Fibroblast of lung (primary cell): ENCODE results near the gene CNMD. TPM values are rescaled to one million over a fixed set of nuclear protein-coding genes. Genes with fewer than 3 reads are reported as not detected.

ENCODE experiments used
- DNase-seq, 2 donors: peaks; one replicate each; pipeline versions ENCODE4 v3.0.0 to v3.0.0-alpha.2; 2010; ENCODE audit warnings: low read depth in 2 of 2
- H2AFZ ChIP-seq: 2 replicates; pipeline ENCODE4 v1.5.1; 2012; ENCODE audit warnings: low read length, control low read depth, inconsistent platforms
- H3K27ac ChIP-seq: 2 replicates; pipeline ENCODE4 v1.5.1; 2011; ENCODE audit warnings: low read length, control low read depth; ENCODE audit not compliant: insufficient read depth
- H3K27me3 ChIP-seq: 2 replicates; pipeline ENCODE4 v1.5.1; 2011; ENCODE audit warnings: mild to moderate bottlenecking, low read length; ENCODE audit not compliant: control insufficient read depth, insufficient read depth
- H3K36me3 ChIP-seq: 2 replicates; pipeline ENCODE4 v1.5.1; 2011; ENCODE audit warnings: low read length; ENCODE audit not compliant: control insufficient read depth, insufficient read depth
- H3K4me1 ChIP-seq: 2 replicates; pipeline ENCODE4 v1.5.1; 2011; ENCODE audit warnings: low read length; ENCODE audit not compliant: control insufficient read depth, insufficient read depth; ENCODE audit errors: extremely low read depth
- H3K4me2 ChIP-seq: 2 replicates; pipeline ENCODE4 v1.5.1; 2011; ENCODE audit warnings: low read length, control low read depth; ENCODE audit not compliant: insufficient read depth; ENCODE audit errors: extremely low read depth
- H3K4me3 ChIP-seq, 4 experiments: fragments of 200-600 bp in 1 of 4; sonication (generic) in 1 of 4; replicated peaks in 1 of 4; 2 replicates each; pipeline ENCODE4 v1.5.1; 2011 to 2016; ENCODE audit warnings: low read length in 4 of 4, low read depth in 3 of 4, mild to moderate bottlenecking in 3 of 4, control low read depth in 2 of 4, inconsistent platforms in 1 of 4, mixed read lengths in 1 of 4; ENCODE audit not compliant: insufficient read depth in 1 of 4; ENCODE audit errors: control extremely low read depth in 1 of 4
- H3K79me2 ChIP-seq: 2 replicates; pipeline ENCODE4 v1.5.1; 2012; ENCODE audit warnings: mild to moderate bottlenecking, low read length, inconsistent platforms; ENCODE audit not compliant: control insufficient read depth, insufficient read depth
- H3K9ac ChIP-seq: 2 replicates; pipeline ENCODE4 v1.5.1; 2011; ENCODE audit warnings: mild to moderate bottlenecking, low read length, control low read depth; ENCODE audit not compliant: insufficient read depth
- H3K9me3 ChIP-seq: 2 replicates; pipeline ENCODE4 v1.5.1; 2012; ENCODE audit warnings: low read depth, low read length; ENCODE audit not compliant: control insufficient read depth, insufficient read depth
- H4K20me1 ChIP-seq: 2 replicates; pipeline ENCODE4 v1.5.1; 2011; ENCODE audit warnings: low read length; ENCODE audit not compliant: control insufficient read depth, insufficient read depth; ENCODE audit errors: extremely low read depth
- CTCF ChIP-seq, 2 donors: IDR thresholded peaks in 1 of 2; conservative IDR thresholded peaks in 1 of 2; 1 replicate in 1 of 2; 2 replicates in 1 of 2; pipeline ENCODE4 v1.5.1; 2011 to 2012; ENCODE audit warnings: low read length in 2 of 2, control low read depth in 1 of 2, inconsistent platforms in 1 of 2, low read depth in 1 of 2, mild to moderate bottlenecking in 1 of 2
- EZH2 ChIP-seq: IDR thresholded peaks from 2 replicates; pipeline ENCODE4 v1.5.1; 2012; ENCODE audit warnings: low read length, control low read depth, mild to moderate bottlenecking; ENCODE audit errors: missing control alignments
- polyA plus RNA-seq, 2 donors: library from polyadenylated mRNA; depleted of rRNA in 1 of 2; stranded (reverse) in 1 of 2; unstranded in 1 of 2; fragments of >200 nt; gene quantifications; 2 replicates each; pipeline ENCODE4 v1.2.1, GENCODE V29; 2011 to 2012; ENCODE audit warnings: missing spikeins in 1 of 2
- total RNA-seq: library from RNA; depleted of rRNA; stranded (reverse); fragments of >200 nt; gene quantifications from 2 replicates; pipeline ENCODE4 v1.2.1, GENCODE V29; 2014

Gene CNMD
- total and polyA plus RNA-seq, 2 donors (not counting 1 experiment from before 2014, with no cell fraction given): not detected

- no peak overlapping the region for H3K4me2 ChIP-seq
- no peaks in the 10 kb centered on the region for H4K20me1 ChIP-seq
- TF ChIP-seq CTCF (conservative IDR thresholded peaks at IDR 0.05 in 1 of 2, IDR thresholded peaks at IDR 0.05 in 1 of 2; ENCODE audit: low read depth in 1 of 2, low read length in 2 of 2): no peak
- TF ChIP-seq EZH2: no peak
- no peaks in the 10 kb centered on the region for H3K27me3 ChIP-seq
- H3K9me3 ChIP-seq: no peaks in the 10 kb centered on the region
- no peaks in the 10 kb centered on the region for H3K4me1 ChIP-seq
- peaks cover 3% of the 10 kb centered on the region for H3K36me3 ChIP-seq
- H3K79me2 ChIP-seq: no peaks in the 10 kb centered on the region
- DNase-seq: no peak
- H3K9ac ChIP-seq: no peak overlapping the region
- no peak overlapping the region for H3K27ac ChIP-seq
- no peak overlapping the region for H2AFZ ChIP-seq
- no peak overlapping the region for H3K4me3 ChIP-seq
These were observed 66.2 kb downstream of the CNMD start for GRCh38 chr13:52673465-52673864.

GRCh38 chr13:52670726-52671125 is 68.9 kb downstream of the CNMD start:
- no peak for DNase-seq
- H3K79me2 ChIP-seq: no peaks in the 10 kb centered on the region
- no peak overlapping the region for H2AFZ ChIP-seq
- no peaks in the 10 kb centered on the region for H3K4me1 ChIP-seq
- no peaks in the 10 kb centered on the region for H3K27me3 ChIP-seq
- no peak overlapping the region for H3K4me2 ChIP-seq
- H3K9ac ChIP-seq: no peak overlapping the region
- H3K9me3 ChIP-seq: no peaks in the 10 kb centered on the region
- H3K4me3 ChIP-seq: no peak overlapping the region
- H3K36me3 ChIP-seq: peaks cover 6% of the 10 kb centered on the region
- TF ChIP-seq EZH2 (no peak), CTCF (conservative IDR thresholded peaks at IDR 0.05 in 1 of 2, IDR thresholded peaks at IDR 0.05 in 1 of 2; ENCODE audit: low read depth in 1 of 2, low read length in 2 of 2) (no peak)
- no peaks in the 10 kb centered on the region for H4K20me1 ChIP-seq
- no peak overlapping the region for H3K27ac ChIP-seq

- no peak for DNase-seq
- no peak for TF ChIP-seq EZH2
- TF ChIP-seq CTCF (conservative IDR thresholded peaks at IDR 0.05 in 1 of 2, IDR thresholded peaks at IDR 0.05 in 1 of 2; ENCODE audit: low read depth in 1 of 2, low read length in 2 of 2): no peak
- H3K9ac ChIP-seq: no peak overlapping the region
- no peaks in the 10 kb centered on the region for H3K4me1 ChIP-seq
- no peak overlapping the region for H3K4me3 ChIP-seq
- H3K27ac ChIP-seq: no peak overlapping the region
- H3K36me3 ChIP-seq: peaks cover 6% of the 10 kb centered on the region
- H3K79me2 ChIP-seq: no peaks in the 10 kb centered on the region
- no peaks in the 10 kb centered on the region for H4K20me1 ChIP-seq
- H3K9me3 ChIP-seq: no peaks in the 10 kb centered on the region
- no peak overlapping the region for H2AFZ ChIP-seq
- no peaks in the 10 kb centered on the region for H3K27me3 ChIP-seq
- H3K4me2 ChIP-seq: no peak overlapping the region
These were observed 69.9 kb downstream of the CNMD start for GRCh38 chr13:52669677-52670076.
